SKM-1 treated with dmso at 0.1 percent for 144 hours (cell line): Measurements from ENCODE around the gene EYA3.
A peak's percentile ranks its signal among the peaks of the same experiment; 100 is the strongest.

ENCODE experiments used
- DNase-seq: peaks from one replicate; lab custom pipeline; 2025; ENCODE audit not compliant: unreplicated experiment; lab: John Stamatoyannopoulos, UW

Gene EYA3

DNA sequence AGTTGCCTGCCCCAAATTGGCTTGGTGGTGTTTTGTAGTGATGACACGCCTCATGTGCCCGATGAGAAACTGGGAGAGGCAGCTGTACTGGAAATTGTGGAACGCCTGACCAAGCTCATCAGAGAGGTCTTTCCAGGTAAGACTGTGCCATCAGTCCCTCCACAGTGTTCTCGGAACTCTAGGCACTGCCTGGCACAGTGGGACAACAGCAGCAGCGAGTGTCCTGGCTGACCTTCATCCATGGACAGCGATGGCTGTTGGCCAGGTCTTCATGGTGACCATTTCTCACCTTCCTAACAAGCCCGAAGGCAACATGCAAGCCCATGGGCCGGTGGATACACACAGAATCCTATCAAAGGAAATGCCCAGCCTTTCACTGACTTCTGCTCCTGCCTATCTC, 139.4 kb downstream of the EYA3 start:
- DNase-seq: no peak

DNA sequence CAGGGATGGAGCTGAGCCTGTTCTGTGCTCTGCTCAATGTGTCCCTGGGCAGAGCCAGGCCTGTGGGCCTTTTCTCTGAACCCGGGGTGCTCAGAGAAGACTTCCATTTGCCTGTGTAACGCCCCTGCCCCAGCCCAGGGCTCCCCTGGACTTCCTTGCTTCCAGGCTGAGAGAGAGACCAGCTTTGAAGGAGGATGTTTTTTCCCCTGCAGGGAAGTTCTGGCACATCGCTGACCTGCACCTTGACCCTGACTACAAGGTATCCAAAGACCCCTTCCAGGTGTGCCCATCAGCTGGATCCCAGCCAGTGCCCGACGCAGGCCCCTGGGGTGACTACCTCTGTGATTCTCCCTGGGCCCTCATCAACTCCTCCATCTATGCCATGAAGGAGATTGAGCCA, 143.4 kb downstream of the EYA3 start:
- no peak for DNase-seq

DNA sequence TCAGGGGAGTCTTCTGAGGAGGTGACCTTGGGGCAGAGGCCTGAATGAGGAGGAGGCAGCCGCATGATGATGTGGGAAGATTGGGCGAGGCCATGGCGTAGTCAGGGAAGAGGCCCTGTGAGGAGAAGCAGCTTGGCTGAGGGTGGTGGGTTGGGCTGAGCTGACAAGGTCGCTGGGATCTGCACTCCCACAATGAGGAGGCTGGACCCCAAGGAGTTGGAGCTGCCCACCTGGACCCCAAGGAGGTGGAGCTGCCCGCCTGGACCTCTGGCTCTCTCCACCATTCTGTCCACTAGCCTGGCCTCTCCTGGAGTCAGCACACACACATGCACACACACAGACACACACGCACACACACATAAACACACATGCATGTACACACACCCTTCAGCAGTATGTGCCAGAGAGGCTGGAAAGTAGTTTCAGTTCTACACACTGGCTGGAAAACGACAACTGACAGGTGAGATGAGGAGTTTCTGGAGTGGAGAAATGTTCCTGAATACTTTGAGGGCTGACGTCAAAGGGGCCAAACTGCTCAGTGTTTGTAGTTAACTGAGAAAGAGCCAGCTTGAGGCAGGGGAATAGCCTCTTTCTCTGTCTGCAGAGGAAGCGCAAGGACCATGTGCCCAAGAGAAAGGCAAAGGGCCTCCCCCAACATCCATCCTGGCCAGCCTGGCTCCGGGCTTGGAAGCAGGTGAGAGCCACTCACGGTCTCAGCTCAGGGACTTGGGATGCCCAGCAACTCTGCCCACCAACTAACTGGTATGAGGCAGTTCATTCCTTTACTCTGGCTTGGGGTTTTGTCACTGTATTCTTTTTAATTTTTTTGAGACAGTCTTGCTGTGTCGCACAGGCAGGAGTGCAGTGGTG, 146.5 kb downstream of the EYA3 start:
- DNase-seq: no peak

DNA sequence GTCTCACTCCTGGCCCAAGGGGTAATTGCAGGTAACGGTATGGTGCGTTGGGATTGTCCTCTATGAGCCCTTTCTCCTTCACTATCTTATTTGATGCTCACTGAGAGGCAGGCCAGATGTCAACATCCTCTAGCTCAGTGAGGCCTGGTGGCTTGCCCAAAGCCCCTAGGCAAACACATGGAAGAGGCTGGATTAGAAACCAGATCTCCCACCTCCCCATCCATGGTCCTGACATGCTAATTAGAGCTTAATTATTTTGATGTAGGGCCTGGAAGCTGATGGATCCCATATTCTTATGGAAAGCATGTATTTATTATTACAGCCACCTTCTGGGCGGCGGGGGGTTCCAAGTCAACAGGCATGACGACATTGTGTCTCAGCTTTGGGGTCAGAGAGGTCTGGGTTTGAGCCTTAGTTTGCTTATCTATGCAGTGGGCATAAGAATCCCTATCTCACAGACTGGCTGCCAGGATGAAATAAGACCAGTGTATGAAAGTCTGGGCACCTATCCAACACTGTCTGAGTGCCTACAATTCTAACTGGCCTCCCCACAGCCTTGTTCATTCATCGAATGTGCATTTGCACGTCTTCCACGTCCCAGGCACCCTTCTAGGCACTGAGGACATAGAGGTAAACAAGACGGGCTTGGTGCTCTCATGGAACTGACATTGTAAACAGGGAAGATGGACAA, 147.4 kb downstream of the EYA3 start:
- no peak for DNase-seq

DNA sequence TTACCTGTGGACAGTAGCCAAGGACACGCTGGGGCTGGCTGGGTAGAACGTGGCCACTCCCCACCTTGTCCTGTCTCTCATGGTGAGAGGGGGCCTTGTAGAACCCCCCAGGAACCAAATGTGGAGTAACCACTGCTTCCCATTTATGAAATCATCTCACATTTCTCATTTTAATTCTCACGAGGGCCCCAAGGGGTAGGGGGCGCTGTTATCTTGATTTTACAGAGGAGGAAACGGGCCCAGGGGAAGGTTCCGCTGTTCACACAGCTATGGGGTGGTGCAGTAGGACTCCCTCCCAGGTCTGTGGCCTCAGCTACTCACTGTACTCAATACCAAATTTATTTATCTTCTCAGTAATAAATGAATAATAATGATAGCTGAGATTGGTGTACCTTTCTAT, 148.1 kb downstream of the EYA3 start:
- DNase-seq: peak; percentile 14

DNA sequence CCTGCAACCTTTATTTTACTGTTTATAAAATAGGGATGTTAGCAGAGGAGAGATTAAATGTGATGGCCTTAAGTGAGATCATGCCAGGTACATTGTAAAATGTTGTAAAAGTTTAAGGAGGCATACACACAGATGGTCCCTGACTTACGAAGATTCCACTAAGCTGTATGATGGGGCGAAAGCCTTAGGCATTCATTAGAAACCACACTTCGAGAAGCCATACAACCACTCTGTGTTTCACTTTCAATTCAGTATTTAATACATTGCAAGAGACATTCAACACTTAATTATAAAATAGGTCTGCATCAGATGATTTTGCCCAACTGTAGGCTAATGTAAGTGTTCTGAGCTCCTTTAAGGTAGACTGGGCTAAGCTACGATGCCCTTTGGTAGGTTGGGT, 149.9 kb downstream of the EYA3 start:
- no peak for DNase-seq

DNA sequence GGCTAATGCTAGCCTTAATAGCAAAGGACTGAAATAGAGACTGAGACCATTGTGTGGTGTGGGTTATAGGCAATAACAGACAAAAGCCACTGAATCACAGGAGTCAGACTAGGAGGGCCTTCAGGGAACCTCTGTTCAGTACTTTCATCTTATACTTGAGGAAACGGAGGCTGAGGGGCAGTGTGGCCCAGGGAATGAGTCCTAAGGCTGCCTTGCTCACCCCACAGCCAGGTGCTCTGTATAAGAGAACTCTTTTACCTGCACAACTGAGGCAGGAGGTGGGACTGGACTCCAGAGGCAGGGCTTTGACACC, 150.9 kb downstream of the EYA3 start:
- no peak for DNase-seq

DNA sequence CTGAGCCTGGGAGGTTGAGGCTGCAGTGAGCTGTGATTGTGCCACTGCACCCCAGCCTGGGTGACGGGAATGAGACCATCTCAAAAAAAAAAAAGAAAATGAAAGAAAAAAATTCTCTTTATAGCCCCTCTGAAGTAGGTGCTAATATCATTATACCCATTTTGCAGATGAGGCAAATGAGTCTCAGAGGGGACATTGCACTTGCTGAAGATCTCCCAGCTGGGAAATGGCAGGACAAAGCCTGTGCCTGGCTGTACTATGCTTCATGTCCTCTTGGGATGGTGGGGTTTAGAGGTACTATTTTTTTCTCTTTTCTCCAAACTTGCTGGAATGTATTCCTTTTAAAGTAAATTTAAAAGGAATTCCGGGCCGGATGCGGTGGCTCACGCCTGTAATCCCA, 152.0 kb downstream of the EYA3 start:
- DNase-seq: no peak

DNA sequence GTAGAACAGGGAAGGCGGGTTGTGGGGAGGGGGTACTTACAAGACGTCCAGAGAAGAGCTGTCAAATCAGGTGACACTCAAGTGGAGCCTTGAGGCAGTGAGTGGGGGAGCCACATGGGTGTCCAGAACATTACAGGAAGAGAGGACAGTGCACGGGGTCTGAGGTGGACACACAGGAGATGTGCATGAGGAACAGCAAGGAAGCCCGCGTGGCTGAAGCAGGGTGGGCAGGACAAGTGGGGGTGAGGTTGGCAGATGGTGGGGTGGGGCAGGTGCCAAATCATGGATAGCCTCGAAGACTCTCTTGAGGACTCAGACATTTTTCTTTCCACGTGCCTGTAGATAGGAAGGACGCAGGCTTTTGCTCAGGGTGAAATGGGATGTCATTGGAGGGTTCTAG, 152.7 kb downstream of the EYA3 start:
- DNase-seq: no peak

DNA sequence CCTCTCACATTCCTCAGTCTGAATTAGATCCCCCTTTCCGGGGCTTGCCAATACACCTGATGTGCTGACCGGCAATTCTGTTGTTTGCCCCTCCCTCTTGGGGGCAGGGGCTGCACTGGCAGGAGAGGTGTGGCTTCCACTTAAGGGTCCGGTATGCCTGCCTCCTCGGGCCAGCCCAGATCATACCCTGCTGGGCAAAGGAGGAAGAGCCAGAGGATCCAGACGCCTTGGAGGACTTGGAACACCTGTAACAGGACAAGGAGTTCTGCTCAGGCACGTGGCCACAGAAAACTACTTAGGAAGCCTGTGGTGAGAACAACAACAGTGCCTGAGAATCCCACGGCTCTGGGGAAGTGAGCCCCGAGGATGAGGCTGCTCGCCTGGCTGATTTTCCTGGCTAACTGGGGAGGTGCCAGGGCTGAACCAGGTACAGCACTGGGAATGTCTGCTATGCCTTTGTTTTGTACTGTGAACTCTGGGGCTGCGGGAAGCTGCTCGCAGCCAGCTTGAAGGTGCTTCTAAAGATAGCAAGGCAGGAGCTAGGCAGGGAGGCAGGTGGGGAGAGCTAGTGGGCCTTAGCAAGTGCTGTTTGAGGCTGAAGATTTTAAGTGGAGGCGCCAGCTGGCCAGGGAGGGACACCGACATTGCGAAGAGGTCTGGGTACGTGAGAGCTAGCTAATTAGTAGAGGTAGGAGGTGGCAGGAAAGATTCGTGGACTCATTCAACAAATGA, 153.4 kb downstream of the EYA3 start, which contains the start of gene SMPDL3B:
TSS of gene SMPDL3B (plus strand) at position 183 of the 732 bp plus-strand sequence. CDS start at position 367, 184 bp downstream.
- no peak for DNase-seq

DNA sequence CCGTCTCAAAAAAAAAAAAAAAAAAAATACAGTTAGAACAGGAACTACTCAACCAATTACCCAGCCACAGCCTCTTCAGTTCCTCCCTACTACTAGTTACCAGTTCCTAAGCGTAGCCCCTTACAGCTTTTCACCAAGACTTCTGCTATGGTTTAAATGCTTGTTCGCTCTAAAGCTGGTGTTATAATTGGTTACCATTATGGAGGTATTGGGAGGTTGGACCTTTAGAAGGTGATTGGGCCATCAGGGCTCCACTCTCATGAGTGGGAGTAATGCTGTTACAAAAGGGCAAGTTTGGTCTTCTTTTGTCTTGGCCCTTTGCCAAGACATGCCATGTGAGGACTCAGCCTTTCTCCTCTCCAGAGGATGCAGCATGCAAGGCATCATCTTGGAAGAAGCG, 156.7 kb downstream of the EYA3 start:
- DNase-seq: peak; percentile 85

DNA sequence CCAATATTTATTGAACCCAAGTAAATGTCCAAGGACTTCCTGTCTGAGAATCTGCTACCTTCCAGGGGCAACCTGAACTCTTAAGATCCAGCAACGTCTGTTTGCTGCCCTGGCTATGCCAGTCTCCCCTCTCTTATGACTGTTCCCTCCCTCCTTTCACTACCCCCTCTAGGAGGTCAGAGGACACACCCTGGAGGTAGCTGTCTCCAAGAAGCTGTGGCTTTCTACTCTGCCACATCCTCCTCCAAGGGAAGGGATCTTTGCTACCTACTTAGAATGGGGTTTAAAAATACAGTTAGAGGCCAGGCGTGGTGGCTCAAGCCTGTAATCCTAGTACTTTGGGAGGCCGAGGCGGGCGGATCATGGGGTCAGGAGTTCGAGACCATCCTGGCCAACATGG, 157.2 kb downstream of the EYA3 start:
- no peak for DNase-seq

DNA sequence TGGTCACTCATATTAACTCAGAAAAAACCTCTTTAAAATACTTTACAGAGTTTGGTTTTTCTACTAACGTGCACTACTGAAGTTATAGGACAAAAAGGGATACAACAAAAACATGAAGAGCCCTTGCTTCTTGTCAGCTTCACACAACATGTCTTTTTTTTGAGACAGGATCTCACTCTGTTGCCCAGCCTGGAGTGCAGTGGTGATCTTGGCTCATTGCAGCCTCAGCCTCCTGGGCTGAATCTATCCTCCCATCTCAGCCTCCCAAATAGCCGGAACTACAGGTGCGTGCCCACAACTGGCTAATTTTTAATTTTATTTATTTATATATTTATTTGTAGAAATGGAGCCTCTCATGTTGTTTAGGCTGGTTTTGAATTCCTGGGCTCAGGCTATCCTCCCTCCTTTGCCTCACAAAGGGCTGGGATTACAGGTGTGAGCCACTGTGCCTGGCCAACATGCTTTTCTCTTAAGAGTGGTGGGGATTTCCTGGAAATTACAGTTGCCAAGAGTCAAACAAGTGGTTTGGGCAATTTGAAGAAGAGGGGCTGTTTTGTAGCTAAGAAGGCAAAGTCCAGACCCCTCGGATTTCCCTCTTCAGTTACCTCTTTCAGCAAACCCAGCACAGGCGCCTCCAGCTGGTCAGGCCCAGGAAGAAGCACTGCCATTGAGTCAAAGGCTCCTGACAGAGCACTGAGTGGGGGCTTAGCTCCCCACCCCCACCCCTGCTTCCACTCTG, 160.0 kb downstream of the EYA3 start:
- DNase-seq: no peak

DNA sequence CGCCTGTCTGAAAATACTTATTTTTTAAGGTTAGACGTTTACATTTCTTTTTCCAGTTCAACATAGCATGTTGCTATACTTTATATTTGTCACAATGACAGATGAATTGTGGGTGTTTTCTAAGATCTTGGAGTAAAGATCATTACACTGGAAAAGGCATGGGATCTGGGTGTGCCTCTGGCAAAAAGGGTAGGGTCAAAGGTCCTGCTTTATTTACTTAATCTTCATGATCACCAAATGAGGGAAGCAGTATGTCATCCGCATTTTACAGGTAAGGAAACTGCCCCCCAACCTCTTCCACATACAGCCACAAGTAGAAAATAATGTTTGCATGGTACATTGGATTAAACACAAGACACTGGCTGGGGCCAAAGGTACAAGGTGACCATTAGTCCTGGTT, 166.1 kb downstream of the EYA3 start:
- no peak for DNase-seq
